H1 (cell line): ENCODE results near the gene HACD3. TPM values are rescaled to one million over a fixed set of nuclear protein-coding genes. Genes with fewer than 3 reads are reported as not detected.

Source experiments
- CTCF ChIA-PET: fragments of 300-600 bp; sonication (Branson Sonifier 250); formaldehyde crosslinking; loops from one replicate; lab custom pipeline; 2021; ENCODE audit not compliant: partially characterized antibody; lab: Charles Lee
- POLR2A ChIA-PET: fragments of 300-600 bp; sonication (Branson Sonifier 250); formaldehyde crosslinking; loops from one replicate; lab custom pipeline; 2021; ENCODE audit warnings: inconsistent platforms; ENCODE audit not compliant: partially characterized antibody; lab: Charles Lee
- DNase-seq, 2 experiments: peaks; one replicate each; pipeline versions ENCODE4 v3.0.0 to v3.0.0-alpha.2; 2010 to 2022; ENCODE audit warnings: low spot score in 2 of 2, low read depth in 1 of 2, mixed read lengths in 1 of 2
- FAIRE-seq: peaks from 2 replicates; lab custom pipeline; 2011; peaks lifted over from hg19 to GRCh38; lab: Jason Lieb, UNC
- H2AFZ ChIP-seq: 2 replicates; pipeline ENCODE4 v1.8.1; 2012; ENCODE audit warnings: low read length, inconsistent platforms
- H2AK5ac ChIP-seq: 2 replicates; pipeline ENCODE4 v1.6.1; 2013; ENCODE audit warnings: low read depth, low read length
- H2BK120ac ChIP-seq: replicated peaks from 2 replicates; pipeline ENCODE3; 2013; ENCODE audit warnings: low read depth, low read length, inconsistent platforms
- H2BK12ac ChIP-seq: 2 replicates; pipeline ENCODE4 v1.6.1; 2013; ENCODE audit warnings: low read depth, low read length
- H2BK15ac ChIP-seq: 2 replicates; pipeline ENCODE4 v1.6.1; 2013; ENCODE audit warnings: low read length
- H2BK20ac ChIP-seq: 2 replicates; pipeline ENCODE4 v1.6.1; 2013; ENCODE audit warnings: low read length
- H2BK5ac ChIP-seq: 2 replicates; pipeline ENCODE4 v1.6.1; 2013; ENCODE audit warnings: low read depth, low read length
- H3K14ac ChIP-seq: 2 replicates; pipeline ENCODE4 v1.6.1; 2013; ENCODE audit warnings: inconsistent platforms; ENCODE audit not compliant: insufficient read length
- H3K18ac ChIP-seq: 2 replicates; pipeline ENCODE4 v1.6.1; 2013; ENCODE audit warnings: low read length; ENCODE audit errors: extremely low read depth
- H3K23ac ChIP-seq: 2 replicates; pipeline ENCODE4 v1.6.1; 2013; ENCODE audit warnings: inconsistent platforms; ENCODE audit not compliant: insufficient read length
- H3K23me2 ChIP-seq: 2 replicates; pipeline ENCODE4 v1.6.1; 2013; ENCODE audit warnings: low read depth, low read length
- H3K27ac ChIP-seq: 2 replicates; pipeline ENCODE4 v1.6.1; 2011; ENCODE audit warnings: low read depth, low read length, inconsistent platforms
- H3K27me3 ChIP-seq, 4 experiments: replicated peaks in 1 of 4; 1 replicate in 1 of 4; 2 replicates in 3 of 4; pipeline versions ENCODE4 v1.6.1 to v1.8.1; 2011 to 2013; ENCODE audit warnings: low read length in 3 of 4, mild to moderate bottlenecking in 3 of 4, inconsistent platforms in 2 of 4, mixed read lengths in 2 of 4, moderate library complexity in 1 of 4; ENCODE audit not compliant: control insufficient read depth in 3 of 4, insufficient read depth in 3 of 4; ENCODE audit errors: extremely low read depth in 1 of 4
- H3K36me3 ChIP-seq, 4 experiments: 2 replicates each; pipeline versions ENCODE4 v1.6.1 to v1.8.1; 2011 to 2013; ENCODE audit warnings: mild to moderate bottlenecking in 4 of 4, low read length in 3 of 4, moderate library complexity in 2 of 4, control low read depth in 1 of 4, inconsistent platforms in 1 of 4; ENCODE audit not compliant: insufficient read depth in 4 of 4, control insufficient read depth in 2 of 4
- H3K4ac ChIP-seq: replicated peaks from 2 replicates; pipeline ENCODE3; 2013; ENCODE audit warnings: low read length, low read depth, mixed read lengths, inconsistent platforms; ENCODE audit not compliant: insufficient read length
- H3K4me1 ChIP-seq, 4 experiments: replicated peaks in 1 of 4; 1 replicate in 1 of 4; 2 replicates in 3 of 4; pipeline versions ENCODE4 v1.6.1 to v1.8.1; 2011 to 2013; ENCODE audit warnings: low read length in 3 of 4, inconsistent platforms in 2 of 4, mixed read lengths in 1 of 4; ENCODE audit not compliant: insufficient read depth in 4 of 4, control insufficient read depth in 3 of 4
- H3K4me2 ChIP-seq, 2 experiments: 2 replicates each; pipeline versions ENCODE4 v1.6.1 to v1.8.1; 2011 to 2013; ENCODE audit warnings: low read depth in 2 of 2, low read length in 2 of 2, control low read depth in 1 of 2, inconsistent platforms in 1 of 2, mild to moderate bottlenecking in 1 of 2; ENCODE audit not compliant: insufficient read depth in 1 of 2
- H3K4me3 ChIP-seq, 4 experiments: fragments of 200-600, 300-600 bp in 1 of 4; sonication (generic), shearing (Covaris generic), sonication (Bioruptor Twin) in 1 of 4; 2 replicates each; pipeline versions ENCODE4 v1.5.1 to v1.8.1; 2011 to 2016; ENCODE audit warnings: low read length in 4 of 4, low read depth in 3 of 4, control low read depth in 2 of 4, inconsistent platforms in 2 of 4, mild to moderate bottlenecking in 2 of 4, mixed read lengths in 1 of 4, moderate library complexity in 1 of 4; ENCODE audit not compliant: insufficient read depth in 2 of 4; ENCODE audit errors: extremely low read depth in 1 of 4
- H3K56ac ChIP-seq: replicated peaks from 2 replicates; pipeline ENCODE3; 2013; ENCODE audit warnings: low read depth, mild to moderate bottlenecking, mixed read lengths, low read length, inconsistent platforms; ENCODE audit not compliant: insufficient read length
- H3K79me1 ChIP-seq: 2 replicates; pipeline ENCODE4 v1.6.1; 2013; ENCODE audit warnings: low read depth, low read length, control low read depth
- H3K79me2 ChIP-seq, 2 experiments: 2 replicates each; pipeline versions ENCODE4 v1.6.1 to v1.8.1; 2012 to 2013; ENCODE audit warnings: low read length in 2 of 2, mild to moderate bottlenecking in 2 of 2, inconsistent platforms in 1 of 2; ENCODE audit not compliant: insufficient read depth in 2 of 2, control insufficient read depth in 1 of 2
- H3K9ac ChIP-seq, 4 experiments: replicated peaks in 1 of 4; 1 replicate in 1 of 4; 2 replicates in 3 of 4; pipeline versions ENCODE4 v1.6.1 to v1.8.1; 2011 to 2013; ENCODE audit warnings: low read depth in 3 of 4, low read length in 3 of 4, control low read depth in 2 of 4, mild to moderate bottlenecking in 2 of 4, moderate library complexity in 2 of 4, inconsistent platforms in 1 of 4; ENCODE audit errors: extremely low read depth in 1 of 4
- H3K9me3 ChIP-seq, 2 experiments: 2 replicates each; pipeline versions ENCODE4 v1.6.1 to v1.8.1; 2012 to 2013; ENCODE audit warnings: mild to moderate bottlenecking in 2 of 2, moderate library complexity in 2 of 2, control low read depth in 1 of 2, inconsistent platforms in 1 of 2, low read depth in 1 of 2, low read length in 1 of 2, mixed read lengths in 1 of 2; ENCODE audit not compliant: insufficient read depth in 2 of 2
- H4K20me1 ChIP-seq, 2 experiments: replicated peaks in 1 of 2; 2 replicates each; pipeline versions ENCODE3 to v1.8.1; 2011 to 2013; ENCODE audit warnings: inconsistent platforms in 2 of 2, low read length in 2 of 2, mild to moderate bottlenecking in 1 of 2; ENCODE audit not compliant: insufficient read depth in 2 of 2, control insufficient read depth in 1 of 2
- H4K5ac ChIP-seq: 2 replicates; pipeline ENCODE4 v1.6.1; 2013; ENCODE audit warnings: low read length, low read depth, mixed read lengths, inconsistent platforms; ENCODE audit not compliant: insufficient read length
- H4K8ac ChIP-seq: 2 replicates; pipeline ENCODE4 v1.8.0; 2013; ENCODE audit warnings: mild to moderate bottlenecking, moderate library complexity, low read length, inconsistent platforms; ENCODE audit not compliant: insufficient read depth; ENCODE audit errors: extremely low read depth
- H4K91ac ChIP-seq: replicated peaks from 2 replicates; pipeline ENCODE3; 2013; ENCODE audit warnings: low read length, mixed read lengths, inconsistent platforms; ENCODE audit not compliant: insufficient read length
- CEBPB ChIP-seq: IDR thresholded peaks from 2 replicates; pipeline ENCODE4 v1.6.1; 2012; ENCODE audit warnings: low read depth, low read length
- POU5F1 ChIP-seq: IDR thresholded peaks from 2 replicates; pipeline ENCODE4 v1.6.1; 2011; ENCODE audit warnings: low read depth, mild to moderate bottlenecking, low read length, moderate library complexity
- WGBS, 2 experiments: shearing (Covaris generic) in 1 of 2; methylation state at CpG; one replicate each; pipeline versions ENCODE4 v1.1.6 to v1.1.7; 2013 to 2015; ENCODE audit warnings: low lambda C conversion rate in 2 of 2, mixed read lengths in 2 of 2, inconsistent platforms in 1 of 2, low coverage in 1 of 2, missing lambda C conversion rate in 1 of 2; ENCODE audit not compliant: insufficient replicate concordance in 2 of 2, insufficient coverage in 1 of 2, insufficient read length in 1 of 2; ENCODE audit errors: extremely low coverage in 1 of 2, missing lambda C conversion rate in 1 of 2; 5-methylcytosine and 5-hydroxymethylcytosine counted together
- polyA plus RNA-seq, 7 experiments: library from polyadenylated mRNA; depleted of rRNA in 3 of 7; stranded (reverse) in 5 of 7; unstranded in 2 of 7; fragments of >200 nt in 5 of 7; fragments of 200-250 nt in 2 of 7; gene quantifications; 1 replicate in 5 of 7; 2 replicates in 1 of 7; 4 replicates in 1 of 7; pipeline versions ENCODE4 v1.2.1 to v1.2.3, GENCODE V29; 2011 to 2013; ENCODE audit warnings: missing spikeins in 2 of 7, mixed read lengths in 2 of 7
- total RNA-seq: library from RNA; stranded (reverse); fragmentation: NEBNext Ultra II Directional; extraction: Animal tissue kit (Norgen Biotek cat#: 25700); gene quantifications from 2 replicates; pipeline ENCODE4 v1.2.1, GENCODE V29; 2021
- TF ChIP-seq, protein P1 (sequence below): IDR thresholded peaks from 2 replicates; pipeline ENCODE4 v1.6.1; 2012; ENCODE audit warnings: inconsistent platforms

Gene HACD3
- total and polyA plus RNA-seq, 2 of the 8 experiments (the other 6 are each of a cell fraction or from before 2014, with no cell fraction given) = 78.8 to 120 TPM

DNA sequence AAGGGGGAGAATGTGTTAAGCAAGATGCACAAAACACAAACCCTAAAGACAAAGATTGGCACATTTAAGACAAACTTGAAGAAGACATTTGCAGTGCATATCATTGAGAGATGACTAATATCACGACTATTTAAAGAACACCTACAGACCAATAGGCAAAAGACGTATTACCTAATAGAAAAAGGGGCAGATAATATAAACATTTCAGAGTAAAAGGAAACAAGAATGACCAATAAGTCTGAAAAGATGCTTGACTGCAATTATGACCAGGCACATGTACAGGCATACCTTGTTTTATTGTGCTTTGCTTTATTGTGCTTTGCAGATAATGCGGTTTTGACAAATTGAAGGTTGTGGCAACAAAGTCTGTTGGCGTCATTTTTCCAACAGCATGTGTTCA, 4.9 kb downstream of the HACD3 start:
- Histone ChIP-seq H3K23ac (no peak overlapping the region), H3K27me3 (no peaks in the 10 kb centered on the region), H3K36me3 (peaks cover 0 to 3% (median 0%) of the 10 kb centered on the region in 4 experiments; a peak in 2 of 8 replicates), H4K5ac (no peak overlapping the region), H2BK120ac (no peak overlapping the region), H3K14ac (no peak overlapping the region), H3K27ac (no peak overlapping the region), H2AFZ (no peak overlapping the region), H3K79me1 (peaks cover 8% of the 10 kb centered on the region; the same call in 1 of the 2 replicates), H3K56ac (no peak overlapping the region), H3K4ac (no peak overlapping the region), H3K18ac (no peak overlapping the region), H2BK20ac (no peak overlapping the region), H2BK12ac (no peak overlapping the region), H3K4me2 (no peak overlapping the region), H3K4me3 (no peak overlapping the region), H3K23me2 (peaks cover 2% of the 10 kb centered on the region; the same call in 1 of the 2 replicates), H2BK5ac (no peak overlapping the region), H2AK5ac (no peak overlapping the region), H2BK15ac (no peak overlapping the region), H3K9ac (no peak overlapping the region), H4K20me1 (peaks cover 16 to 22% of the 10 kb centered on the region in 2 experiments), H3K79me2 (peaks cover 38 to 90% of the 10 kb centered on the region in 2 experiments), H4K8ac (no peak overlapping the region), H4K91ac (no peak overlapping the region), H3K9me3 (no peaks in the 10 kb centered on the region), H3K4me1 (peaks cover 3 to 11% (median 6%) of the 10 kb centered on the region in 4 experiments; a peak in 6 of 7 replicates)
- no peak for FAIRE-seq
- no peak for DNase-seq
- ChIA-PET POLR2A (interaction anchor here (1.3 kb wide), 1 partner anchor 11 kb away, joined by 3 read pairs; no protein-coding TSS in a partner anchor), CTCF (no interaction called here)
- TF ChIP-seq CEBPB = no peak
- TF ChIP-seq POU5F1 = no peak
- TF ChIP-seq, protein P1, sequence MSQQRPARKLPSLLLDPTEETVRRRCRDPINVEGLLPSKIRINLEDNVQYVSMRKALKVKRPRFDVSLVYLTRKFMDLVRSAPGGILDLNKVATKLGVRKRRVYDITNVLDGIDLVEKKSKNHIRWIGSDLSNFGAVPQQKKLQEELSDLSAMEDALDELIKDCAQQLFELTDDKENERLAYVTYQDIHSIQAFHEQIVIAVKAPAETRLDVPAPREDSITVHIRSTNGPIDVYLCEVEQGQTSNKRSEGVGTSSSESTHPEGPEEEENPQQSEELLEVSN = no peak
- WGBS, 2 experiments = 86% methylated on average over 4 of the region's 4 CpGs; no CpG with 5 or more reads in 1 of the 2 experiments
